ENCODE results near the gene ZMYND8.
"Not testable (repeated sequence)": the region's sequence is repeated elsewhere in the genome, so short reads cannot be mapped to it uniquely, and the experiment has no call there.

Gene ZMYND8

DNA sequence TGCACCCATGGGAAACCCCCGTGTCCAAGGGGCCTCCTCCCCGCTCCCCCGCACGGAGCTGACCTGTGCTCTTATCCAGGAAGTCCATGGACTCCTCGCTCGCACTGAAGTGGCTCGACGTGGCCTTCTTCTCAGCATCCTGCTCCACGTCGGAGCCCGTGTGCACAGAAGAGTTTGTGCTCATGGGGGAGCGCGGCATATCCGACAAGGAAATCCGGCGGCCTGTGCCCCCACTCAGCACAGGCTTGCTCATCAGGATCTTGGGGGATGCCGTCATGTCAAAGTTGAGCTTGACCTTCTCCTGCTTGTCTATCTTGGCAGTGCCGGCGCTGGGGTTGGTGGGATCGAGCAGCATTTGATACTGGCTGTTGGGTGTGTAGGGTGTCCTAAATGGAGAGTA lies 80.2 kb downstream of the ZMYND8 start:
- no peak for DNase-seq
- in situ Hi-C loops (cut with MboI; ENCODE audit: low pct_unique_long_range_greater_than_20kb, low sequenced_read_pairs), result no loop called here

DNA sequence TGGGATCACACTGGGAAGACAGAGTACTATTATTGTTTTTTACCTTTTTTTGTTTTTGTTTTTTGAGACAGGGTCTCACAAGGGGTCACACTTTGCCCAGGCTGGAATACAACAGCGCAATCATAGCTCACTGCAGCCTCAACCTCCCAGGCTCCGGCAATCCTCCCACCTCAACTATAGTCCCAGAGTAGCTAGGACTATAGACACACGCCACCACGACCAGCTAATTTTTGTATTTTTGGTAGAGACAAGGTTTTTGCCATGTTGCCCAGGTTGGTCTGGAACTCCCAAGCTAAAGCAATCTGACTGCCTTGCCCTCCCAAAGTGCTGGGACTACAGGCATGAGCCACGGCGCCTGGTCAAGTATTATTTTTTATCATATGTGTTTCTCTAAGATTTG lies 81.0 kb downstream of the ZMYND8 start:
- in situ Hi-C loops (cut with MboI; ENCODE audit: low pct_unique_long_range_greater_than_20kb, low sequenced_read_pairs), result no loop called here
- DNase-seq, result no peak

GRCh38 chr20:47274401-47275108 lies 81.9 kb downstream of the ZMYND8 start:
- DNase-seq, result peak; percentile 11
- in situ Hi-C loops (cut with MboI; ENCODE audit: low pct_unique_long_range_greater_than_20kb, low sequenced_read_pairs), result no loop called here

DNA sequence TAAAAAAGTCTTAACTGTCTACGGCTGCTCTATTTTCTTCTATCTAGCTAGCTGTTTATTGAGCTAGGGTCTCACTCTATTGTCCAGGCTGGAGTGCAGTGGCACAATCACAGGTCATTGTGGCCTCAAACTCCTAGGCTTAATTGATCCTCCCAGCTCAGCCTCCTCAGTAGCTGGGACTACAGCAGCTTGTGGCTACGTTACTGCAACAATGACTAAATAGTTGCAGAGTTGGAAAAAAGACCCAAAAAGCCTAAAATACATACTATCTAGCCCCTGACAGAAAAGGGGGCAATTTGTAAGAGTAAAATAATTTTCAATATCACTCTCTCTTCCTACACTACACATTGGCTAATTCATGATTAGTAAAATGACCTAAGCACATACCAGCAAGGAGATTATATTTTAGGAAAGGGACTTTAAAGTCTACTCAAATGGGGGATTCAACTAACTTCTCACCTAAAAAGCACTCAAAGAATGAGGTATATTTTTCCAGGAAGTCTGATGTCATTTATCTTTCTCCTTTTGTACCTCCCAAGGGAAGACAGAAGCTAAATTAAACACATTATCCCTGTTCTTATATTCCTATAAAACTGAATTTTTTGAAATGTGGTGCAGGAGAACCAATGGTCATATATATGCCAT lies 82.8 kb downstream of the ZMYND8 start:
- in situ Hi-C loops (cut with MboI; ENCODE audit: low pct_unique_long_range_greater_than_20kb, low sequenced_read_pairs), result no loop called here

DNA sequence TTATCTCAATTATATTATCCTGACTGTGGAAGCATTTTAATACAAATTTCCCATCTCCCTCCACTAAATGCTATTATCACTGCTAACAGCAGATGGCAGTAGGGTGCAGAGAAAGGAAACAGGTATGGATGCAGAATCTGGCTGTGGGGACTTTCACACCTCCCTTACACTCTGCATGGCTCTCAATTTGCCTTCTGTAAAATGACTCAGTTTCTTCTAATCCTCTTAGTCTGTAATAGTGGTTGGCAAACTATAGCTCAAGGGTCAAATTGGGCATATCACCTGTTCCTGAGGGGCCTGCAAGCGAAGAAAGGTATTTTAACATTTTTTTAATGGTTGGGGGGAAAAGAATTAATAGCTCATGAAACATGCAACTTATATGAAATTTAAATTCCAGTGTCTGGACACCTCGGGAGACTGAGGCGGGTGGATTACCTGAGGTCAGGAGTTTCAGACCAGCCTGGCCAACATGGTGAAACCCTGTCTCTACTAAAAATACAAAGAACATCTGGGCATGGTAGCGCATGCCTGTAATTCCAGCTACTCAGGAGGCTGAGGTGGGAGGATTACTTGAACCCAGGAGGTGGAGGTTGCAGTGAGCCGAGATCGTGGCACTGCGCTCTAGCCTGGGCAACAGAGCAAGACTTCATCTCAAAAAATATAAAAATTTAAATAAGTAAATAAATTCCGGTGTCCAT lies 83.5 kb downstream of the ZMYND8 start:
- DNase-seq, result peak; percentile 80
- in situ Hi-C loops (cut with MboI; ENCODE audit: low pct_unique_long_range_greater_than_20kb, low sequenced_read_pairs), result no loop called here

More for the DNA sequence above, 82.8 kb downstream of the ZMYND8 start:
- no peak for DNase-seq

- in situ Hi-C loops (cut with MboI; ENCODE audit: low pct_unique_long_range_greater_than_20kb, low sequenced_read_pairs), result no loop called here
- DNase-seq, result no peak
Observed at GRCh38 chr20:47271046-47271615, 85.4 kb downstream of the ZMYND8 start.

- no peak for DNase-seq
- in situ Hi-C loops (cut with MboI; ENCODE audit: low pct_unique_long_range_greater_than_20kb, low sequenced_read_pairs), result no loop called here
Observed at GRCh38 chr20:47269309-47270165, 87.0 kb downstream of the ZMYND8 start.

DNA sequence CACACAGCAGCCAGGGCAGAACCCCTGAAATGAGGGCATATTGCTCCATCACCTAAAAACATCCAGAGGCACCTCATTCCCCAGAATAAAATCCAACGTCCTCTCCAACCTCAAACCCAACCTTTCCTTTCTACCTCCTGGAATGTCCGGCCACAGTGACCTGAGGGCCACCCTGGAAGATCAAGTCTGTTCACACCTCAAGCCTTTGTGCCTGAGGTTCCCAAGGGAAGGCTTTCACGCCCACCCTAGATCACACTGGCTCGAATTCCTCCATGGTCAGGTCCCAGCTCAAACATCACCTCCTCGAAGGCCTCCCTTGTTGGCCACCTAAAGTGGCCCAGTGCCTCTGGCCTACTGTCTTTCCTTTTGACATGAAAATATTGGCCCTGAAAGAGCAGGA lies 88.9 kb downstream of the ZMYND8 start:
- in situ Hi-C loops (cut with MboI; ENCODE audit: low pct_unique_long_range_greater_than_20kb, low sequenced_read_pairs), result no loop called here
- no peak for DNase-seq

- no peak for DNase-seq
- in situ Hi-C loops (cut with MboI; ENCODE audit: low pct_unique_long_range_greater_than_20kb, low sequenced_read_pairs), result no loop called here
Observed at GRCh38 chr20:47266847-47267515, 89.5 kb downstream of the ZMYND8 start.

- in situ Hi-C loops (cut with MboI; ENCODE audit: low pct_unique_long_range_greater_than_20kb, low sequenced_read_pairs), result no loop called here
- DNase-seq, result no peak
Observed at GRCh38 chr20:47265984-47266383, 90.5 kb downstream of the ZMYND8 start.

DNA sequence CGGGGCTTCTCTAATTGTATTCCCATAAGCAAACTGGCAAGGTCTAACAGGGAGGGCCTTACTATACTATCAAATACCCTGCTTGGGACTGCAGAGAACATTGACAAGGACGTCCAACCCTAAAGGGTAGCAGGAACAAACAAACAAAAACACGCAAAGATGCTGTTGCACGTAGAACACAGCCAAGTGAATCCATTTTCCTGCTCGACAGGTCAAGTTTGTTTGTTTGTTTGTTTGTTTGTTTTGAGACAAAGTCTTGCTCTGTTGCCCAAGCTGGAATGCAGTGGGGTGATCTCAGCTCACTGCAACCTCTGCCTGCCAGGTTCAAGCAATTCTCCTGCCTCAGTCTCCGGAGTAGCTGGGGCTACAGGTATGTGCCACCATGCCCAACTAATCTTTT lies 91.3 kb downstream of the ZMYND8 start:
- no peak for DNase-seq
- in situ Hi-C loops (cut with MboI; ENCODE audit: low pct_unique_long_range_greater_than_20kb, low sequenced_read_pairs), result no loop called here

GRCh38 chr20:47264137-47264769 lies 92.2 kb downstream of the ZMYND8 start:
- DNase-seq; in situ Hi-C loops (cut with MboI; ENCODE audit: low pct_unique_long_range_greater_than_20kb, low sequenced_read_pairs): not testable (repeated sequence)

DNA sequence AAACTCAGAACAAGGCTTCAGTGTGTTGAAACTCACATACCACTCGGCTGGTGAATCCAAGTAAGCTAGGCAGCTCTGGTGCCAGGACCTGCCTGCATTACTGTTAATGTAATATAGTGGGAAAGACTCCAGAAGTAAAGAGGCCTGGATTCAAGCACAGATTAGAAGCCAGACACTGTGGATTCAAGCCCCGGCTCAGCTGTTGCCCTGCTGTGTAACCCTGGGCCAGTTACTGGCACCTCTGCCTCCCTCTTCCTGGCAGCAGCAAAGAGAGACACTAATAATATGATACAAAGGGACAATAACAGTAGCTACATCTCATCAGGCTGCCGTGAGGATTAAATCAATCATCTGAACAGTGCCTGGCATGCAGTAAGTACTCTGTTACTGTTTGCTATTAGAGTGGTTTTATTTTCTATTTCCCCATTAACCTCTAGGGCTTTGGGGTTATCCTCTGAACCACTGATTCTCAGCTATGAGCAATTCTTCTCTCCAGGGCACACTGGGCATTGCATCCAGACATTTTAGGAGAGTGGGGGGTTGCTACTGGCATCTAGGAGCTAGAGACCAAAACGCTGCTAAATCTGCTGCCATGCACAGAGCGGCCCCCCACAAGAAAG lies 92.9 kb downstream of the ZMYND8 start:
- in situ Hi-C loops (cut with MboI; ENCODE audit: low pct_unique_long_range_greater_than_20kb, low sequenced_read_pairs), result no loop called here
- DNase-seq, result no peak

GRCh38 chr20:47263080-47263464 lies 93.4 kb downstream of the ZMYND8 start:
- DNase-seq, result no peak
- in situ Hi-C loops (cut with MboI; ENCODE audit: low pct_unique_long_range_greater_than_20kb, low sequenced_read_pairs), result no loop called here

GRCh38 chr20:47262365-47263013 lies 94.0 kb downstream of the ZMYND8 start:
- DNase-seq, result no peak
- in situ Hi-C loops (cut with MboI; ENCODE audit: low pct_unique_long_range_greater_than_20kb, low sequenced_read_pairs), result no loop called here

GRCh38 chr20:47262008-47262364 lies 94.5 kb downstream of the ZMYND8 start:
- in situ Hi-C loops (cut with MboI; ENCODE audit: low pct_unique_long_range_greater_than_20kb, low sequenced_read_pairs), result no loop called here
- DNase-seq, result no peak

DNA sequence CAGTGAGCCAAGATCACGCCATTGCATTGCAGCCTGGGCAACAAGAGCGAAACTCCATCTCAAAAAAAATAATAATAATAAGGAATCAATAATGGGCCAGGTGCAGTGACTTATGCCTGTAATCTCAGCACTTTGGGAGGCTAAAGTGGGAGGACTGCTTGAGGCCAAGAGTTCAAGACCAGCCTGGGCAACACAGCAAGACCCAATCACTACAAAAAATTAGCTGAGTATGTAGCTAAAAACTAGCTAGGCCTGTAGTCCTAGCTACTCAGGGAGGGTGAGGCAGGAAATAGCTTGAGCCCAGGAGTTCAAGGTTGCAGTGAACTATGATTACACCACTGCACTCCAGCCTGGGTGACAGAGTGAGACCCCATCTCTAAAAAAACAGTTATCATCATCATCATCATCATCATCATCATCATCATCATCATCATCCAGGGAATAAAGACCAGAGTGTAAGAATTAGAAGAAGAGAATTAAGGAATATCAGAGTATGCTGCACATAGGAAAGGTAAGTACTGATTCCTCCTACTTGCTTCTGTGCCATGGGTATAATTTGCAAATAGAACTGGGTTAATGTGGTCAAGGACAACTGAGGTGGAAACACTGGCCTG lies 95.2 kb downstream of the ZMYND8 start:
- in situ Hi-C loops (cut with MboI; ENCODE audit: low pct_unique_long_range_greater_than_20kb, low sequenced_read_pairs); DNase-seq: not testable (repeated sequence)
